Erythroblast (primary cell): Measurements from ENCODE around the gene IWS1.
A peak's percentile ranks its signal among the peaks of the same experiment; 100 is the strongest.
"Not testable (repeated sequence)": the region's sequence is repeated elsewhere in the genome, so short reads cannot be mapped to it uniquely, and the experiment has no call there.

Source experiments
- DNase-seq, 2 experiments: peaks; one replicate each; lab custom pipeline; 2025; lab: John Stamatoyannopoulos, UW
- GATA1 ChIP-seq: IDR thresholded peaks from 2 replicates; pipeline ENCODE4 v1.6.1; 2011; ENCODE audit warnings: low read depth, mild to moderate bottlenecking, control low read depth, low read length, moderate library complexity
- POLR2A ChIP-seq: IDR thresholded peaks from 2 replicates; pipeline ENCODE4 v1.6.1; 2011; ENCODE audit warnings: mild to moderate bottlenecking, low read length

Gene IWS1

DNA sequence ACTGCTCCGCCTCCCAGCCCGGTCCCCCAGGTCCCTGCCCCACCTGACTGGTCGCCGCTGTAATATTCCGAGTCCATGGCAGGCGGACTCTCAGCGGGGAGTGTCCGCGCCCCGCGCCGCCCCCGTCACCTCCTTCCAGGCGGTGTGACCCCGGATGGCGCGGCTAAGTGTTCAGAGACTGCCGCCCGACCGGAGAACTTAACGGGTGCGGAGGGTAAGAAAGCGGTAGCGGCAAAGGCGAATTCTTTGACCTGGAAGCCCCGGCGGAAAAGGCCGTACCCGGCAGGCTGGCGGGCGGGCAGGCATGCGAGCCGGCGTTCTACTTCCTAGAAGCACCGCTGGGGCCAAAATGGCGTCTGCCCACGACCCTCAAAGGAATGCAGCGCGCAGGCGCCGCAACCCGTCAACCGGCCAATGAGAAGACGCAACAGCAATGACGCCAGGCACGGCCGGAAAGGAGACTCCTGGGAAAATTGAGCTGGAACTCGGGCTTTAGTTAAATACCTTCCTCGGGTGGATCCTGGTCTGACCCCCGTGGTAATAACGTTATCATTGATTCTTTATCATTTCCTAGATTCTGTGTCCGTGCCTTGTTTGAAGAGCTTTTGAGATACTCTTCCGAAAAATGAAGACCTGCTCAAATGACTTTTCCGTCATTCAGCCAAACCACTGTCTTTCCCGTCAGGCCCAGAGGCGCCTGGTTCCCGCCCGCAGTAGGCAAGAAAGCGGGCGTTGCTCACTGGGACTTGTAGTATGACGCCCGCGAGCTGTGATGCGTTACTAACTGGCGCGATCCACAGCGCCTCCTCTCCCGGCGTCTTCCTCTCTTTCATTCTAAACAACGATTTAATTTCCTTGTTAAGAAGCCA lies at the start of gene IWS1:
Gene IWS1 (minus strand): TSS at position 358 of the 869 bp plus-strand sequence. CDS start 281 bp downstream, at position 77.
- peak; percentile 97 to 98 for DNase-seq
- no peak for TF ChIP-seq GATA1
- TF ChIP-seq POLR2A, result peak; percentile 91

DNA sequence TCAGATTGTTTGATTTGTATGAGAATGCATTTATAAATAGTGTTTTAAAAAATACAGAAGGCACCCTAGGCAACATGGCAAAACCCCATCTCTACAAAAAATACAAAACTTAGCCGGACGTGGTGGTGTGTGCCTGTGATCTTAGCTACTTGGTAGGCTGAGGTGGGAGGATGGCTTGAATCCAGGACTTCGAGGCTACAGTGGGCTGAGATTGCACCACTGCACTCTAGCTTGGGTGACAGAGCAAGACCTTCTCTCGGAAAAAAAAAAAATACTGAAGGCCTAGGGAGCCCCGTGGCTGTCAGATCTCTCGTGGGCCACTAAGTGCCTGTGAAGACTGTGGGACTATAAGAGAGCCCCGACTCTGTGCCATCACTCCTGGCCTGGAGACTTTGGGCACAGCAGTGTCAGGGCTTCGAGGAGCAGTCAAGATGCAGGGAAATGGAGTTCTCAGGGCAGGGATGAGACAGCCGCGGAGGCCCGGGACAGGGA lies 49.7 kb upstream of the IWS1 start:
- no peak for TF ChIP-seq GATA1
- TF ChIP-seq POLR2A, result no peak
- DNase-seq, result no peak

DNA sequence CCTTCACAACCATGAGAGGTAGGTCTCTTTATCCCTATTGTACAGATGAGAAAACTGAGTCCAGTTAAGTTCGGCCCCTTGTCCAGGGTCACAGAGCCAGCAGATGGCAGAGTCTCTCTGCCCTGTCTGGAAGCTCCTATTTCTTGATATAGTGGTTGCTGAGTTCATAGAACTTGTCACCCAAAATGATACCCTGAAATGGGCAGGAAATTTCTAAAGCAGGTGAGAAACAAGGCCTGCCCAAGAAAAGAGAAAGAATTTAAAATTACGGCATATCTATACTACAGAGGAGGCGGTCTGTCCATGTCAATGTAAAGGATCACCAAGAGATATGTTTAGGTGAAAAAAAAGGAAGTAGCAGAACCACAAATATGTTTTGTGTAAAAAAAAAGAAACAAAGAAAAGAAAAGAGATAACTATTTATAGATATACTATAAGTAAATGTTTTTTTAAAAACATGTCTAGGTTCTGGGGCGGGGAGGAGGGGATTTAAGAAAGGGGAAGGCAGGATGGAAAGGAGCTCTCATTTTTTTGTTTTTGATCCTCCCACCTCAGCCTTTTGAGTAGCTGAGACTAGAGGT lies 49.0 kb upstream of the IWS1 start:
- no peak for DNase-seq
- TF ChIP-seq GATA1 (no peak), POLR2A (no peak)

DNA sequence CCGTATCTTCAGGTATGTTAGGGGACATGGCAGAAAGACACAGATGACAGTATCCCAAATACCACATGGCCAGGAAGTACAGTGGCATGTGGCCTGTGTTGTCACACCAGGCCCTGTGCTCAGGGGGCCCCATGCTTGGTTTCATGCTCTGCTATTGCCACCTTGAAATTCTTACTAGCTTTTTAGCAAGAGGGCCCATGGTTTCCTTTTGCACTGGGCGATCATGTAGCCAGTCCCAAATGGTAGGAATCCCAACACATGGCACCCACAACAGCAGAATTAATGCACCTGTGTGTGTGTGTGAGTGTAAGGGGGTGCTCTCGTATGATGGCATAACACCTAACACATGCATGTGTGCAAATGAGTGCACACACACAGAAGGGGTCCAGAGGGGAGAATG lies 48.4 kb upstream of the IWS1 start:
- DNase-seq, result no peak
- TF ChIP-seq GATA1 (no peak), POLR2A (no peak)

DNA sequence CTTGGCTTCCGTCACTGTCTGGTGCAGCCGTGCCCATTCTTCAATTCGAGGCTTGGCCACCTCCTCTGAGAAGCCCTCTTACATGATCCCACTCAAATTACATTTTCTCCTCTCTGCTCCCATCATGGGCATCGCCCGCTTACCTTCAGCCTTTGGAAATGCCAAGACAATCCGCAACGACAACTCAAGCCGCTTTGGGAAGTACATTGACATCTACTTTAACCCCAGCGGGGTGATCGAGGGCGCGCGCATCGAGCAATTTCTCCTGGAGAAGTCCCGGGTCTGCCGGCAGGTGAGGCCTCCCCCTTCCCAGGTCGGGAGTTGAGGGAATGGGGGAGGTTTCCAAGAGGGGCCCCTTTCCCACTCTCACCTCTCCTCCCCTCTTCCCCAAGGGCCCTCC lies 47.5 kb upstream of the IWS1 start:
- no peak for DNase-seq
- TF ChIP-seq GATA1, result no peak
- TF ChIP-seq POLR2A, result no peak

DNA sequence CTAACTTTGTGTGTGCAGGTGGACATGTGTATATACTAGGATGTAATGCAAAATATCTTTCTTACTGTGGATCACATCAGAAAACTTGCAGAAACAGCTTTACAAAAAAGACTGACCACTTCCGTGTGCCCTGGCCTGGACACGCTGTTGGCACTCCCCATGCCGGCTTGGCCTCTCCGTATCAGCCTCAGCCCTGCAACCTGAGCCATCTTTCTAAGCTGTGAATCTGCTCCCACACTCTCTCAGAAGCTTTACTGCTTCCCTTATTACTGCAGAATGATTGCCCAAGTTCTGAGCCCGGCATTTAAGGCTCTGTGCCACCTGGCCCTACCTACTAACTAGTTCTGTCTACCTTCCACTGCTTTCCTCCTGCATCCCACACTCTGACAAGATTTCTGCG lies 47.0 kb upstream of the IWS1 start:
- DNase-seq, result no peak
- TF ChIP-seq GATA1 (no peak), POLR2A (no peak)

DNA sequence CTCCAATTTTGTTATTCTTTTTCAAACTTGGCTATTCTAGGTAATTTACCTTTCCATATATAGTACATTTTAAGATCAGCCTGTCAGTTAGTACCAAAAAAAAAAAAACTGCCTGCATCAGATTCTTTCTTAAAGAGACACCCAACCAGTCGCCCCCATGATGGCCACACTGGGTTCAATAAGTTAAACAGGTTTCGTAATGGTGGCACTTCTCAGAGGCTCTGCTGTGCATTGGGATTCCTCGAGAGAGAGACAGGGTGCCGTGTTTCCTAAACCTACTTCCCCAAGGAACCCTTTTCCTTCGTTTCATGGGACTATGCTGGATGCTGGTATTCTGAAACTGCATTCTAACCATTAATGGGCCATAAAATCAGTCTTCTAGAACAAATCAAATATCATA lies 46.6 kb upstream of the IWS1 start:
- no peak for TF ChIP-seq POLR2A
- TF ChIP-seq GATA1, result no peak
- DNase-seq, result no peak

DNA sequence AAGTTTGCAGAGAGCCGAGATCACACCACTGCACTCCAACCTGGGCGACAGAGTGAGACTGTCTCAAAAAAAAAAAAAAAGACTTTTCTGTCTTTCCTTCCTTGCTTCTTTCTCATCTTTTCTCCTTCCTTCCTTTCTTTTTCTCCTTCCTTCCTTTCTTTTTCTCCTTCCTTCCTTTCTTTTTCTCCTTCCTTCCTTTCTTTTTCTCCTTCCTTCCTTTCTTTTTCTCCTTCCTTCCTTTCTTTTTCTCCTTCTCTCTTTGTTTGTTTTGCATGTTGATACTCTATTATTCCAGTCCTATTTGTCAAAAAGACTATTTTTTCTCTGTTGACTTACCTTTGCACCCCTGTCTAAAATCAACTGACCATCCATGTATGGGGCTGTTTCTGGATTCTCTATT lies 46.1 kb upstream of the IWS1 start:
- not testable (repeated sequence) for DNase-seq

DNA sequence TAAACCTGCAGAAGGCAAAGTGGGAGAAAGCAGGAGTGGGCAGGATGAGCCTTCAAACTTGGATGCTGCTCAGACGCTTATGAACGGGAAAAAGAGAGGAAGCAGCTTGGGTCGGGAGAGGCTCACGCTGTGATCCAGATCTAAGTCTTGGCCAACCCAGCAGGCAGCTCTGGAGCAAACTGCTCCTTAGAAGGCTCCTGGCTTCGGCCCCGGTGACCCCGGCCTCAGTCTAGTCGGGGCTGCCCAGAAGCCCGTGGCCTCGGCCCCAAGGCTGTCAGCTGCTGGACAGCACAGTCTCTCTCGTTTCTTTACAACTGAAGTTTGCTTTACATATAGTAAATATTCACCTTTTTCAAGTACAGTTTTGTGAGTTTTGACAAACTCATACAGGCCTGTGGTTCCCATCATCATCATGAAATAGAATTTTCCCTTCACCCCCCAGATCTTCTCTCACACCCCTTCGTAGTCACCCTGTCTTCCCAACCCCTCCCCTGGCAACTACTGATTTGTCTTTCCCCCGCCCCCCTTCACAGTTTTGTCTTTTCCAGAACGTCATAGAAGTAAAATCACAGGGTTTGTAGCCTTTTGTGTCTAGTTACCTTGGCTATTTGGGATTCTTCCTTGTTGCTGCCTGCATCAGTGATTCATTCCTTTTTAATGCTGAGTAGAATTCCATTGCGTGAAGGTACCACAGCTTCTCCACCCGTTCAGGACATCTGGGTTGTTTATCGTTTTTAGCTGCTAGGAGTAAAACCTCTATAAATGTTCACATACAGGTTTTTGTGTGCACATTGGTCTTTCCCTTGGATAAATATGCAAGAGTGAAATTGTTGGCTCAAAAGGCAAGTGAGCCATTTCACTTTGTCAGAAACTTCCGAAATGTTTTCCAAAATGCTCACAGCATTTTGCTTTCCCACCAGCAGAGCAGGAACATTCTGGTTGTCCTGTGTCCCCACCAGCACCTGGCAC lies 44.3 kb upstream of the IWS1 start:
- DNase-seq, result no peak
- TF ChIP-seq POLR2A (no peak), GATA1 (no peak)

DNA sequence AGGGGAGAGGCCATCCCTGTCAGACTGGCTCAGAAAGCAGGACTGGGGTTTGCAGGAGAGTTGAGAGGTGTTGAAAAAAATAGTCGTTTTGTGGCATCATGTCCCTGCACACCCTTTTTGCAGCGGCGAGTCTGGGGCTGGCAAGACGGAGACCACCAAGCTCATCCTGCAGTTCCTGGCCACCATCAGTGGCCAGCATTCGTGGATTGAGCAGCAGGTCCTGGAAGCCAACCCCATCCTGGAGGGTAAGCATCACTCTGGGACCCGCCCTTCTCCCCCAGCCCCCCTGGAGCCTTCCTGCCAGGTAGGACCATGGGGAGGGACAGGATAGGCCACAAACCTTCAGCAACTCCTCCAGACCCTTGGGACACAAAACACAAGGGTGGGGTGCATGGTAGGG lies 43.4 kb upstream of the IWS1 start:
- TF ChIP-seq POLR2A, result no peak
- no peak for TF ChIP-seq GATA1
- no peak for DNase-seq

DNA sequence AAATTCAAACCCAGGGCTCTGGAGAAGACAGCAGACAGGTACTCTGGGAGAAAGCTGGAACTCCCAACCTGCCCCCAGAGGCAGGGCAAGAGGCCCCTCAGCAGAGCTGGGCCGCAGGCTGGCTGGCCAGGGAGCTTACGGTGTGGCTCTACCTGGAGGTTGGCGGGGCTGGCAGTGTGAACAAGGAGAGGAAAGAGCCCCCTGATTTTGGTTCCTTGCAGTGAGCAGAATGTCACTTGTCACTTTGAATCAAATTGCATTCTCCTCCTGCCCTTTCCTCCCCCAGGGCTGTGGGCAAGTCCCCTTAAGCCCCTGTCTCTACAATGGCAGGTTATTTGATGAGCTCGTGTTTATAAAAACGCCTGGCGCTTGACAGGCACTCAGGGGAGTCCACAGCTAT lies 41.8 kb upstream of the IWS1 start:
- TF ChIP-seq POLR2A (no peak), GATA1 (no peak)
- no peak for DNase-seq

DNA sequence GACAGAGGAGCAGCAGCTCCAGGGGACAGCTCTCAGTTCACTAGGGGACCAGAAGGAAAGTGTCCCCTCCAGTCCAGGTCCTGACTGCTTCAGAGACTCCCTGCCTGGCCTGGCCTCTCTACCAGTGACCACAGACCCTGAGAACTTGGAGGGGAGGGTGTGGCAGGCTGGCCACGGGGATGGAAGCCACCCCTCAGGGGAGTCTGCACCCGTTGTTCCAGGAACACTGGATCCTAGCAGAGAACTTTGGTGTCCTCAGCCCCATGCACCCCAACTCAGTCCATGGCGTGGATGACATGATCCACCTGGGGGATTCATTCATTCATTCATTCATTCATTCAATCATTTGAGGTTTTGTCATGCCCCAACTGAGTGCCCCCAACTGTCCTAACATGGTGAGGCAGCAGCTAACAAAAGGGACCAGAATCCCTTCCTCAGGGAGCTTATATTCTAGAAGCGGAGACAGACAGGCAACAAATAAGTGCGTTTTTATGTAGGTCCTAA lies 41.1 kb upstream of the IWS1 start:
- TF ChIP-seq GATA1, result no peak
- TF ChIP-seq POLR2A, result no peak
- no peak for DNase-seq

DNA sequence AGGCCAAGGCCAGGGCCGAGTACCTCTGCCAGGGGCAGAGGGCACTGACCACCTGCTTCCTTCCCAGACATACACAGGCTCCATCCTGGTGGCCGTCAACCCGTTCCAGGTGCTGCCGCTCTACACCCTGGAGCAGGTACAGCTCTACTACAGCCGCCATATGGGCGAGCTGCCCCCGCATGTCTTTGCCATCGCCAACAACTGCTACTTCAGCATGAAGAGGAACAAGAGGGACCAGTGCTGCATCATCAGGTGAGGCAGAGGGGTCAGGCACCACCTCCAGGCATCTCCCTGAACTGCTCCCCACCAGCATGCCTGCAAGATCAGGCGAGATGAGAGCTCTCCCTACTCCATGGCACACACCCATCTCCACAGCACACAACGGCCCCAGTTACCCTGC lies 40.3 kb upstream of the IWS1 start:
- TF ChIP-seq GATA1 (no peak), POLR2A (no peak)
- DNase-seq, result no peak

DNA sequence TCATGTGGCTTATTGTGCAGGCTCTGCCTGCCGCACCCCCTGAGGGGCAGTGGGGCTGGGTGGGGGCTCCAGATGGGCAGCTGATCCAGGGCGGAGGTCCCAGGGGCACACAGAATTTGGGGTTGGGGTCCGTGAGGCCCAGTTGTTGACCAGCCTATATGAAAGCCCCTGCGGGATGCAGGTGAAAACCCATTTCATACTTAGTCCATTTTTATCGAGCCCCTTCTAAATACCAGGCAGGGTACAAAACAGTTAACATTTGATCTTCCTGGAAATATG lies 39.8 kb upstream of the IWS1 start:
- TF ChIP-seq GATA1, result no peak
- TF ChIP-seq POLR2A, result no peak
- no peak for DNase-seq
